HG03045 (cell line): Measurements from ENCODE around the gene SLC41A2.
A peak's percentile ranks its signal among the peaks of the same experiment; 100 is the strongest.

ENCODE experiments used
- ATAC-seq: cut with Tn5 transposase; IDR thresholded peaks from one replicate; pipeline ENCODE4 v1.9.1; 2021; ENCODE audit warnings: mild to moderate bottlenecking, moderate library complexity; ENCODE audit not compliant: unreplicated experiment

SLC41A2 gene

GRCh38 chr12:104930388-104931326 is 27.4 kb downstream of the SLC41A2 start:
- ATAC-seq: peak; percentile 89

DNA sequence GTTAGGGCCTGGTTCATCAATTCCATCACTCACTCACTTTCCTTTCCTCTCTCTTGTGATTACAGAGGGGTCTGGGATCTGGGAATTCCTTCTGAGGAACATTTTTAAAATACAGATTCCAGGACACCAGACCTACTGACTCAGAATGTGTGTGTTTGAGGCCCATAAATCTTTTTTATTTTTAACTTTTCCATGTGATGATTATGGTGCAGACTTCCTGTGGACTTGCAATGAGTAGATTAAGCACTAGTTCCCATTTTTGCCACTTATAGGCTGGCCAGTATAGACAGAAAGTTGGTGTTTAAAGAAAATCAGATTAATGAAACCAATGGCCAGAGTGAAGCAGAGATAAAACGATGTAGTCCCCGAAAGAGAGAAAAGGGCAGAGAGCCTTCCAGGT is 28.1 kb downstream of the SLC41A2 start:
- no peak for ATAC-seq

DNA sequence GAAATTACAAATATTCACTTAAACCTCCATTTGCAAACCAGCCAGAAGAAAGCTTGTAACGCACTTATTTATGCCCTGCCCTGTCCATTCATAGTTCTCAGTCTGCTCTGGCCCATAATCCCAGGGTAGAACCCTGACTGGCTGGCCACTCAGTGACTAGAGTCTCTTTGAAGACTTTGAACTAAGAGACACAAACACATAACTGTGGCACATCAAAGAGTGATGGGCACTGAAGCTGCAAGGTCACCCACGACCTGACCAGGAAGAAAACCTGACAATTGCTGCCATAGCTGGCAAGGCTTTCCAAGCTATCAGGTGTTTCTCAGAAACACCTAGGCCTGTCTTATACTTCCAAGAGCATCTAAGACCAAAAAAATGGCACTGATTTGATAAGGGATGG is 28.7 kb downstream of the SLC41A2 start:
- no peak for ATAC-seq

GRCh38 chr12:104928036-104928745 is 29.9 kb downstream of the SLC41A2 start:
- no peak for ATAC-seq

DNA sequence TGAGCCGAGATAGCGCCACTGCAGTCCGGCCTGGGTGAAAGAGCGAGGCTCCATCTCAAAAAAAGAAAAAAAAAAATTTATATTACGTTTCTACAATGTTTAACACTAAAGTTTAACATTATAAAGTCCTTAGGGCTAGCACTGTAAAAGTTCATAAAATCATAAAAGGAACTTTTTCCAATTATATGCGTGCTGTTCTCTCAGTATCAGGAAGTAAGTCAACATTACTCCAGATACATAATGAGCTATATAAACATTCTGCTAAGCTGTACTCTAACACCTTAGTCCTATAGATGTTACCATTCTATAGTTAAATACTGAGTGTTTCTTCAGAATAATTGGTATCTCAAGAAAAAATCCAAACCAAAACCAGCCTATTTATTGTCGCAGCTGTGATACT is 32.6 kb downstream of the SLC41A2 start:
- ATAC-seq: no peak

- ATAC-seq: no peak
Observed at GRCh38 chr12:104921340-104921739, 36.8 kb downstream of the SLC41A2 start.

- ATAC-seq: no peak
Observed at GRCh38 chr12:104911942-104912341, 46.1 kb downstream of the SLC41A2 start.

- no peak for ATAC-seq
Observed at GRCh38 chr12:104910196-104910840, 47.8 kb downstream of the SLC41A2 start.

DNA sequence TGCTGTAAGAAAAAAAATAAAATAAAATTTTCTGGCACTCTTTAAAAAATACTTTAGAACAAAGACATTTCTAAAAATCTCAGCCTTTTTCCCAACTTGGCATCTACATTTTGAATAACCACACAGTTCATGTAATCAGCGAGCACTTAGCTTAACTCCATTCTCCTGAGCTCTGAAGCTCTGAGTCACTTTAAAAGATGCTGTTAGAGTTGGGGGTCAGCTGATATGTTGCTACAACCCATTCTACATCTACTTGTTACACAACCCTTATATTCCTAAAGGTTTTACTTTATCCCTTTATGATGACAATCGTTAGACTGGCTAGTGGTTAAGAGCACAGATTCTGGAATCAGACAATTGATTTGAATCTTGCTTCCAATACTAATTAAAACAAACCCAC is 48.3 kb downstream of the SLC41A2 start:
- no peak for ATAC-seq
